CD8-positive, alpha-beta memory T cell (primary cell): ENCODE results near the gene PAN3. TPM values are rescaled to one million over a fixed set of nuclear protein-coding genes. Genes with fewer than 3 reads are reported as not detected.
A peak's percentile ranks its signal among the peaks of the same experiment; 100 is the strongest.

ENCODE experiments used
- CTCF ChIA-PET: fragments of 350-600 bp; sonication (Branson Sonifier 250); formaldehyde crosslinking; loops from one replicate; lab custom pipeline; 2021; ENCODE audit warnings: antibody characterized with exemption; lab: Charles Lee
- POLR2A ChIA-PET: fragments of 350-600 bp; sonication (Branson Sonifier 250); formaldehyde crosslinking; loops from one replicate; lab custom pipeline; 2021; ENCODE audit warnings: antibody characterized with exemption; lab: Charles Lee
- DNase-seq, 5 donors: peaks; one replicate each; pipeline versions ENCODE4 v3.0.0 to v3.0.0-alpha.2; 2020 to 2022; ENCODE audit warnings: mixed read lengths in 1 of 5
- H3K27ac ChIP-seq: one replicate; pipeline ENCODE4 v1.7.0; 2013; ENCODE audit warnings: low read depth, mild to moderate bottlenecking, low read length, moderate library complexity
- H3K27me3 ChIP-seq: 2 replicates; pipeline ENCODE4 v1.7.0; 2013; ENCODE audit warnings: low read length, mild to moderate bottlenecking; ENCODE audit not compliant: insufficient read depth, poor library complexity, severe bottlenecking
- H3K36me3 ChIP-seq: 2 replicates; pipeline ENCODE4 v1.7.0; 2013; ENCODE audit warnings: mild to moderate bottlenecking, low read length, moderate library complexity; ENCODE audit not compliant: insufficient read depth
- H3K4me1 ChIP-seq: 2 replicates; pipeline ENCODE4 v1.7.0; 2013; ENCODE audit warnings: mild to moderate bottlenecking, low read length, moderate library complexity; ENCODE audit not compliant: insufficient read depth
- H3K4me3 ChIP-seq: 2 replicates; pipeline ENCODE4 v1.7.0; 2013; ENCODE audit warnings: mild to moderate bottlenecking, low read length
- H3K9me3 ChIP-seq: 2 replicates; pipeline ENCODE4 v1.7.0; 2013; ENCODE audit warnings: mild to moderate bottlenecking, low read length
- H3K27ac Mint-ChIP-seq, 8 donors: one replicate each; pipeline ENCODE4 v1.8.0; 2020 to 2021; ENCODE audit warnings: mixed read lengths in 8 of 8, mild to moderate bottlenecking in 6 of 8, inconsistent platforms in 3 of 8, moderate library complexity in 3 of 8
- H3K27me3 Mint-ChIP-seq, 2 donors: one replicate each; pipeline ENCODE4 v1.8.0; 2020 to 2021; ENCODE audit warnings: mixed read lengths in 2 of 2, mild to moderate bottlenecking in 1 of 2, moderate library complexity in 1 of 2
- H3K36me3 Mint-ChIP-seq, 3 donors: one replicate each; pipeline ENCODE4 v1.8.0; 2020 to 2021; ENCODE audit warnings: mixed read lengths in 3 of 3, inconsistent platforms in 1 of 3, mild to moderate bottlenecking in 1 of 3
- H3K4me1 Mint-ChIP-seq, 3 donors: one replicate each; pipeline ENCODE4 v1.8.0; 2020 to 2021; ENCODE audit warnings: mixed read lengths in 3 of 3, inconsistent platforms in 1 of 3, mild to moderate bottlenecking in 1 of 3
- H3K4me3 Mint-ChIP-seq, 7 donors: one replicate each; pipeline ENCODE4 v1.8.0; 2020 to 2021; ENCODE audit warnings: mixed read lengths in 7 of 7, mild to moderate bottlenecking in 6 of 7, moderate library complexity in 4 of 7, inconsistent platforms in 2 of 7
- H3K9me3 Mint-ChIP-seq, 5 donors: one replicate each; pipeline ENCODE4 v1.8.0; 2020 to 2022; ENCODE audit warnings: mixed read lengths in 5 of 5, mild to moderate bottlenecking in 3 of 5, moderate library complexity in 2 of 5, inconsistent platforms in 1 of 5
- polyA plus RNA-seq: library from polyadenylated mRNA; unstranded; fragments of 300-500 nt; fragmentation: Illumina TruSeq; gene quantifications from one replicate; pipeline ENCODE4 v1.2.3, GENCODE V29; 2021
- total RNA-seq, 2 experiments: library from RNA; stranded (reverse); gene quantifications; one replicate each; pipeline ENCODE4 v1.2.3, GENCODE V29; 2021

PAN3 gene
- total and polyA plus RNA-seq, 3 experiments from 2014 or later: 5.3 to 33.3 (median 33.1) TPM

DNA sequence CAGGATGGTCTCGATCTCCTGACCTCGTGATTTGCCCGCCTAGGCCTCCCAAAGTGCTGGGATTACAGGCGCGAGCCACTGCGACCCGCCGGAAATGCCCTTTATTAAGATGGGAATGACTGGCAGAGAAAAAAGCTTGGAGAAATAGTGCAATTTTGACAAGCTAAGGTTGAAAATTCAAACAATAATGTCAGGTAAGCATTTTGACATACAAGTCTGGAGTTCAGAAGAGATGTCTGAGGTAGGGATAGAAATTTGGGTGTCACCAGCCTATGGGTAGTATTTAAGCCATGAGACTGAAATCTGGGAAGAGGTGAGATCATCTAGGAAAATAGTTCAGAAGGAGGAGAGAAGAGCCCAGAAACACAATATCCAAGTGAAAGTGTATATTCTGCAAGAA, 17.1 kb upstream of the PAN3 start:
- no peak for DNase-seq
- no peaks in the 10 kb centered on the region for H3K4me1 ChIP-seq
- no peak overlapping the region for H3K4me3 ChIP-seq
- H3K36me3 Mint-ChIP-seq: peaks cover 0 to 1% (median 0%) of the 10 kb centered on the region in 3 donors
- ChIA-PET CTCF (no interaction called here), POLR2A (no interaction called here)
- H3K27me3 ChIP-seq: no peaks in the 10 kb centered on the region
- H3K27ac Mint-ChIP-seq: peak overlapping the region in 1 of 8 donors; percentile 51
- no peak overlapping the region for H3K27ac ChIP-seq
- no peaks in the 10 kb centered on the region for H3K9me3 ChIP-seq
- H3K4me1 Mint-ChIP-seq: peaks cover 5 to 11% (median 11%) of the 10 kb centered on the region in 3 donors
- no peaks in the 10 kb centered on the region for H3K36me3 ChIP-seq
- H3K4me3 Mint-ChIP-seq: peak overlapping the region in 6 of 7 donors; percentile 10 to 69 (median 44)
- peaks cover 3 to 6% of the 10 kb centered on the region in 2 donors for H3K27me3 Mint-ChIP-seq
- H3K9me3 Mint-ChIP-seq: no peaks in the 10 kb centered on the region

DNA sequence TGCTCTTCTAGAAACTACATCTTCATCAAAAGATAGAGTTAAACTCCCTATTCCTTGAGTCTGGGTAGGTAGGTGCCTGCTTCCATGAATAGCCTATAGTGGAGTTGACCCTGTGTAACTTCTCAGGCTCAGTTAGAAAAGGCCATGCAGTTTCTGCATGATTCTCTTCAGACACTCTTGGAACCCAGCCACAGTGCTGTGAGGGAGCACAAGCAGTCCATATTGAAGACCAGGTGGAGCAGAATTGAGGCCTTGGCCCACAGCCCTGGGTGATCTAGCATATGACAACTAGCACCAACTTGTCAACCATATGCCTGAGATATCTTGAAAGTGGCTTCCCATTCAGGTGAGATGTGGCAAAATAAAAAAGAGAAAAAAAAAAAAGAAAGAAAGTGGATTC, 10.3 kb upstream of the PAN3 start:
- no peaks in the 10 kb centered on the region for H3K36me3 ChIP-seq
- H3K4me3 ChIP-seq: no peak overlapping the region
- H3K4me1 Mint-ChIP-seq: no peaks in the 10 kb centered on the region
- H3K27me3 Mint-ChIP-seq: peaks cover 0 to 2% of the 10 kb centered on the region in 2 donors
- ChIA-PET POLR2A (no interaction called here), CTCF (no interaction called here)
- no peaks in the 10 kb centered on the region for H3K27me3 ChIP-seq
- H3K27ac Mint-ChIP-seq: peak overlapping the region in 3 of 8 donors; percentile 27 to 29 (median 29)
- H3K27ac ChIP-seq: no peak overlapping the region
- H3K4me3 Mint-ChIP-seq: no peak overlapping the region
- H3K9me3 Mint-ChIP-seq: no peaks in the 10 kb centered on the region
- H3K9me3 ChIP-seq: no peaks in the 10 kb centered on the region
- DNase-seq: no peak
- H3K4me1 ChIP-seq: no peaks in the 10 kb centered on the region
- H3K36me3 Mint-ChIP-seq: no peaks in the 10 kb centered on the region

DNA sequence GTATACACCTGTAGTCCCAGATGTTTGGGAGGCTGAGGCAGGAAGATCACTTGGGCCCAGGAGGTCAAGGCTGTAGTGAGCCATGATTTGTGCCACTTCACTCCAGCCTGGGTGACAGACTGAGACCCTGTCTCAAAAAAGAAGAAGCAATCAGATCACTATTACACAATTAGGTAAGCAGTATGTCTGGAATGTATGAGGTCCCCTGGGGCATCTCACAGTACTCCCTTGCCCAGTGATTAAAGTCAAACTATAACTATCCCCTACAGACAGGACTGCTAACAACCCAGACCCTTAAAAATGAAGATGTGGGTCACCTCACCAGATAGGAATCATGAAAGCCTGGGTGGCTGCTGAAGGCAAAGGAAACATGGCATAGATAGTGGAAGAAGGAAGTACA, 9.4 kb upstream of the PAN3 start:
- no peak overlapping the region for H3K27ac ChIP-seq
- ChIA-PET POLR2A (interaction anchor here (1.3 kb wide), 1 partner anchor 27 kb away, joined by 5 read pairs; no protein-coding TSS in a partner anchor), CTCF (no interaction called here)
- no peak overlapping the region for H3K4me3 ChIP-seq
- no peaks in the 10 kb centered on the region for H3K9me3 ChIP-seq
- H3K36me3 Mint-ChIP-seq: no peaks in the 10 kb centered on the region
- peaks cover 0 to 2% of the 10 kb centered on the region in 2 donors for H3K27me3 Mint-ChIP-seq
- H3K27me3 ChIP-seq: no peaks in the 10 kb centered on the region
- H3K36me3 ChIP-seq: no peaks in the 10 kb centered on the region
- no peak overlapping the region for H3K4me3 Mint-ChIP-seq
- H3K4me1 Mint-ChIP-seq: no peaks in the 10 kb centered on the region
- H3K27ac Mint-ChIP-seq: no peak overlapping the region
- no peak for DNase-seq
- H3K9me3 Mint-ChIP-seq: no peaks in the 10 kb centered on the region
- H3K4me1 ChIP-seq: no peaks in the 10 kb centered on the region

DNA sequence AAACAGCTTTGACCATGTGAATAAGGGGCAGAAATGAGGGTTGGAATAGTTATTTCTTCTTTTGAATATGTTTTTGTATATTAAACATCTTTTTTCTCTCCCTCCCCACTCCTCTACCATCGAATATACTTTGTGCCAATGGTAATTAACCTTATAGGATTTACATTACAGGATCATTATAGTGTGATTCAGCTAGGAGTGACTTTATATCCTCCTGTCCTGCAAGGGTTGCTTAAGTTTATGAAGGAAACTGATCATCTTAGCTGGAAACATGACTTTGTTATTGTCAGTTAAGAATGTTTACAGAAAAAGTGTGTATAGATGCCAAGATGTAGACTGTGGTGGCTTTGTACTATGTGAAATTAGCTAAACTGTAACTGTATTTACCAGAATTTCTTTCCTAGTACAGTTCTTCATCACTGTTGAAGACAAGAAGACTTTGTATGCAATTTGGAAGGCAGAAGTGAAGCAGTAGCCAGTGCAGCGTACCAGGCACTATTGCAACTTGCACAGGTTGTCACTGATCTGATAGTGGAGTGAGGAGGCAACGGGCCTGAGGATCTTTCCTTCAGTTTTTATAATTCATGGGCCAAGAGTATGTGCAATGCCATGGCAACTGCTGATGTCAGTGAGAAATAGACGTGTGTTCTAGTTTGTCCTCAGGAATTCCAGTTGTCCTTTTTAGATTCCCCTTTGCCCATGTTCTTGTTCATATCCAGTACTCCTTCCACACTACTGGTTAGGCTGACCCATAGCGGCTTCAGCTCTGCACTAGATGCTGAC, 8.2 kb upstream of the PAN3 start:
- POLR2A ChIA-PET: interaction anchor here (1.3 kb wide), 1 partner anchor 26 kb away, joined by 5 read pairs; no protein-coding TSS in a partner anchor
- CTCF ChIA-PET: no interaction called here
- H3K27ac Mint-ChIP-seq: no peak overlapping the region
- Histone ChIP-seq H3K27ac (no peak overlapping the region), H3K9me3 (no peaks in the 10 kb centered on the region), H3K4me3 (no peak overlapping the region), H3K4me1 (no peaks in the 10 kb centered on the region), H3K36me3 (no peaks in the 10 kb centered on the region), H3K27me3 (no peaks in the 10 kb centered on the region)
- DNase-seq: no peak
- H3K36me3 Mint-ChIP-seq: no peaks in the 10 kb centered on the region
- H3K4me3 Mint-ChIP-seq: no peak overlapping the region
- H3K4me1 Mint-ChIP-seq: no peaks in the 10 kb centered on the region
- H3K27me3 Mint-ChIP-seq: peaks cover 0 to 2% of the 10 kb centered on the region in 2 donors
- H3K9me3 Mint-ChIP-seq: no peaks in the 10 kb centered on the region

DNA sequence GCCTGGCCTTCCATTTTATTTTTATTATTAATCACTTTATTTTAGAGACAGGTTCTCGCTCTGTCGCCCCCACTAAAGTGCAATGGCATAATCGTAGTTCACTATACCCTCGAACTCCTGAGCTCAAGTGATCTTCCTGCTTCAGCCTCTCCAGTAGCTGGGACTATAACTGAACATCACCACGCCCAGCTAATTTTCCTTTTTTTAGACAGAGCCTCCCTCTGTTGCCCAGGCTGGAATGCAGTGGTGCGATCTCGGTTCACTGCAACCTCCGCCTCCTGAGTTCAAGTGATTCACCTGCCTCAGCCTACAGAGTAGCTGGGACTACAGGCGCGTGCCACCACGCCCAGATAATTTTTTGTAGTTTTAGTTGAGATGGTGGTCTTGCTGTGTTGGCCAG, 6.7 kb upstream of the PAN3 start:
- H3K27ac Mint-ChIP-seq: no peak overlapping the region
- no peak overlapping the region for H3K4me3 Mint-ChIP-seq
- H3K27me3 Mint-ChIP-seq: peaks cover 0 to 2% of the 10 kb centered on the region in 2 donors
- Histone ChIP-seq H3K4me1 (peaks cover 2% of the 10 kb centered on the region), H3K36me3 (no peaks in the 10 kb centered on the region), H3K4me3 (no peak overlapping the region), H3K9me3 (no peaks in the 10 kb centered on the region), H3K27me3 (no peaks in the 10 kb centered on the region), H3K27ac (no peak overlapping the region)
- ChIA-PET CTCF (no interaction called here), POLR2A (no interaction called here)
- H3K4me1 Mint-ChIP-seq: peaks cover 2 to 7% (median 7%) of the 10 kb centered on the region in 3 donors
- no peak for DNase-seq
- H3K36me3 Mint-ChIP-seq: no peaks in the 10 kb centered on the region
- no peaks in the 10 kb centered on the region for H3K9me3 Mint-ChIP-seq

DNA sequence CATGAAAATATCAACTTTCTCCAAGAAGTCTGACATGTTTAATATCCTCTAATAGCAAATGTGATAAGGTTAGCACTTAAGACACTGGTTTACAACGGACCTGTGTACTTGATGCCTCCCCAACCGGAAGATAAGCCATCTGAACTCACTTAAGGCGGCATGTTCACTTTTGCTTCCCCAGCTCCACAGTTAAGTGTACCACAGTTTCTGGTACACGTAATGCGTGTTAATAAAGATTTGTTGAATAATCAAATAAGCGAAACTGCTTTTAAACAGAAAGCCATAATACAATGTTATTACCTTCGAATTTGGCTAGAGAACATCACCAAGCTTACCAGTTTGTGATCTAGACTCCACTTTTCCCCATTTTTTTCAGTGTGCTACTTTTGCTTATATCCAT, 1.4 kb upstream of the PAN3 start:
- H3K4me3 Mint-ChIP-seq: peak overlapping the region; percentile 92 to 98 (median 93)
- peaks cover 0 to 8% (median 0%) of the 10 kb centered on the region in 3 donors for H3K36me3 Mint-ChIP-seq
- peaks cover 0 to 4% of the 10 kb centered on the region in 2 donors for H3K27me3 Mint-ChIP-seq
- CTCF ChIA-PET: no interaction called here
- H3K27ac Mint-ChIP-seq: peak overlapping the region; percentile 44 to 99 (median 98)
- DNase-seq: no peak
- H3K9me3 Mint-ChIP-seq: no peaks in the 10 kb centered on the region
- H3K4me1 ChIP-seq: peaks cover 22% of the 10 kb centered on the region
- H3K27me3 ChIP-seq: no peaks in the 10 kb centered on the region
- peak overlapping the region; percentile 81 for H3K4me3 ChIP-seq
- POLR2A ChIA-PET: no interaction called here
- H3K4me1 Mint-ChIP-seq: peaks cover 32 to 42% (median 39%) of the 10 kb centered on the region in 3 donors
- H3K9me3 ChIP-seq: no peaks in the 10 kb centered on the region
- peak overlapping the region; percentile 88 for H3K27ac ChIP-seq
- H3K36me3 ChIP-seq: no peaks in the 10 kb centered on the region

DNA sequence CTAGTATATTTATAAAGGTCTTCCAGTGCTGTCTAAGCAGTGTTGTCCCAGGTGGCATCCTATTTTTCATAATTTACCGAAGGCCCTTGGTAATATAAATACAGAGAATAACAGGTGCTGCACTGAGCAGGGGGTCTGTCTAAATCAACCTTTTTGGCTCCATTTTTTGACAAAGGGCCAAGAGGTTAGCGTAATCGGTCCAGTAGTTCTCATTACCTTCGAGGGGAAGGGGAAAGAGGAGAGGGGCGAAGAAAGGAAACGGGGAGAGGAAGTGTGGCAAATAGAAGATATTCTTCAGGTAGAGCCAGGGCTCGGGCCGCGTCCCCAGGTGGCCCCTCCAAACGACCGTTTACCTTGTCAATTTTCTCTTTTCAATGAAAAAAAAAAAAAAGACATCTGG, 749 bp upstream of the PAN3 start:
- H3K4me3 Mint-ChIP-seq: peak overlapping the region; percentile 92 to 98 (median 93)
- DNase-seq: no peak
- no peaks in the 10 kb centered on the region for H3K36me3 ChIP-seq
- H3K4me3 ChIP-seq: peak overlapping the region; percentile 81
- H3K27ac ChIP-seq: peak overlapping the region; percentile 88
- ChIA-PET CTCF (no interaction called here), POLR2A (interaction anchor here (0.7 to 1.9 kb wide), 7 partner anchors 67 to 715 kb away, joined by 3 to 9 read pairs (median 5); no protein-coding TSS in a partner anchor)
- peaks cover 0 to 4% of the 10 kb centered on the region in 2 donors for H3K27me3 Mint-ChIP-seq
- no peaks in the 10 kb centered on the region for H3K9me3 Mint-ChIP-seq
- peaks cover 29% of the 10 kb centered on the region for H3K4me1 ChIP-seq
- H3K9me3 ChIP-seq: no peaks in the 10 kb centered on the region
- peak overlapping the region; percentile 93 to 99 (median 98) for H3K27ac Mint-ChIP-seq
- no peaks in the 10 kb centered on the region for H3K27me3 ChIP-seq
- H3K36me3 Mint-ChIP-seq: peaks cover 0 to 8% (median 0%) of the 10 kb centered on the region in 3 donors
- H3K4me1 Mint-ChIP-seq: peaks cover 38 to 49% (median 46%) of the 10 kb centered on the region in 3 donors
